Testis (tissue), 2 donors: ENCODE measurements around the gene TC2N.

ENCODE experiments used
- CTCF ChIP-seq, 3 experiments: fragments of 450-650 bp in 2 of 3; fragments of 200-600 bp in 1 of 3; sonication (generic) in 1 of 3; IDR thresholded peaks; one replicate each; pipeline ENCODE4 v1.5.1; 2016 to 2019; ENCODE audit warnings: antibody characterized with exemption in 3 of 3, mild to moderate bottlenecking in 2 of 3, moderate library complexity in 1 of 3
- POLR2A ChIP-seq: fragments of 450-650 bp; IDR thresholded peaks from one replicate; pipeline ENCODE4 v1.6.1; 2017; ENCODE audit warnings: antibody characterized with exemption, mild to moderate bottlenecking, moderate library complexity

- TF ChIP-seq CTCF (IDR thresholded peaks at IDR 0.05) (no peak), POLR2A (no peak)
These were observed 113.2 kb downstream of the TC2N start for GRCh38 chr14:91754185-91754584.
